Activated T-cell treated with anti-CD3 and anti-CD28 coated beads, Interleukin-2, amount 50 U/mL, for 24 hours (primary cell): Measurements from ENCODE around the gene LSM12.
A peak's percentile ranks its signal among the peaks of the same experiment; 100 is the strongest.

Source experiments
- DNase-seq: peaks from one replicate; pipeline ENCODE4 v3.0.0-alpha.2; 2020
- H3K27ac Mint-ChIP-seq: 2 replicates; pipeline ENCODE4 v1.8.0; 2020; ENCODE audit warnings: mild to moderate bottlenecking, mixed read lengths
- H3K27me3 Mint-ChIP-seq: 2 replicates; pipeline ENCODE4 v1.8.0; 2020; ENCODE audit warnings: mixed read lengths
- H3K36me3 Mint-ChIP-seq: 2 replicates; pipeline ENCODE4 v1.8.0; 2020; ENCODE audit warnings: low read depth, mixed read lengths
- H3K4me1 Mint-ChIP-seq: 2 replicates; pipeline ENCODE4 v1.8.0; 2020; ENCODE audit warnings: low read depth, mixed read lengths
- H3K4me3 Mint-ChIP-seq: 2 replicates; pipeline ENCODE4 v1.8.0; 2020; ENCODE audit warnings: mild to moderate bottlenecking, moderate library complexity, mixed read lengths
- H3K9me3 Mint-ChIP-seq: 2 replicates; pipeline ENCODE4 v1.8.0; 2020; ENCODE audit warnings: mixed read lengths

Gene LSM12

DNA sequence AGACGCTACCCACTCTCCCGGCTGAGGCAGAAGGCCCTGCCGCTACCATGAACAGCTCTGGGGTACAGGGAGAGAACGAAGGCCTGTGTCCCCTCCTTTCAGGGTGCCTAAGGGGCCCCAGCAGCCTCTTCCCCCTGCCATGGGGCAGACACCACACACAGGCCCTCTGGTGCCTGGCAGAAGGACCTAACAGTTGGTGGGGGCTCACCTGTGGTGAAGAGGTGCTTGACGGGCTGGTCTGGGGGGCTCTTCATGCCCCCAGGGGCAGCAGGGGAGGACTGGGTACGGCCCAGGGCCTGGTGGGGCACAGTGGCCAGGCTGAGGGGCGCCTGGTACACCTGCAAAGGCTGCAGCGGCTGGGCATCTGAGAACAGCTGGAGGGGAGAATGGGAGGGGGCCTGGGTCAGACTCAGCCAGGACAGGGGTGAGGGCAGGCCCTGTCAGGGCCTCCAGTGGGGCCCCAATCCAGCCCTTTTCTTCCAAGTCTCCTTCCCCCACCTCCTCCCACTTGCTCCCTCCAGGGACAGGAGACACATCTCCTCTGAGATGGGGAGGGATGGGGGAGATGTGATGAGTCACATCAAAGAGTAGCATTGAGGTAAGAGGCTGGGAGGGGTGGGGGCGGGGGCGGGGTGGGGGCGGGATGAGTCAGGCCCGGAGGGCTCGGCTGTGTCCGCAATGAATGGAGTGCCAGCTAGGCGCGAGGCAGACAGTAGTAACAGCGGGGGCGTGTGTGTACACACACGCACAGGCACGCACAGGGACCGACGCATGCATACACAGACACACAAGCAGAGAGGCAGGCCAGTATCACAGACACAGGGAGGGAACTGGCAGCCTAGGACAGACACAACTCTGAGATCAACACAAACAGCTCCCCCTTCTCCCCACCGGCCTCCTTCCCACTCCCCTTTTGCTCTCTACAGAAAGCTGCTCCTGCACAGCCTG lies 20.2 kb upstream of the LSM12 start:
- DNase-seq, result peak; percentile 70
- no peak overlapping the region for H3K4me3 Mint-ChIP-seq
- peaks cover 46% of the 10 kb centered on the region for H3K36me3 Mint-ChIP-seq
- H3K9me3 Mint-ChIP-seq, result no peaks in the 10 kb centered on the region
- peaks cover 20% of the 10 kb centered on the region for H3K4me1 Mint-ChIP-seq
- peak overlapping the region; percentile 80 for H3K27ac Mint-ChIP-seq
- H3K27me3 Mint-ChIP-seq, result no peaks in the 10 kb centered on the region

GRCh38 chr17:44085908-44086307 lies 19.4 kb upstream of the LSM12 start:
- Mint-ChIP-seq H3K36me3 (peaks cover 42% of the 10 kb centered on the region), H3K9me3 (no peaks in the 10 kb centered on the region), H3K27ac (peak overlapping the region; percentile 72), H3K27me3 (no peaks in the 10 kb centered on the region), H3K4me1 (peaks cover 20% of the 10 kb centered on the region), H3K4me3 (no peak overlapping the region)
- DNase-seq, result no peak

GRCh38 chr17:44084921-44085320 lies 18.4 kb upstream of the LSM12 start:
- Mint-ChIP-seq H3K4me3 (no peak overlapping the region), H3K36me3 (peaks cover 50% of the 10 kb centered on the region), H3K4me1 (peaks cover 20% of the 10 kb centered on the region), H3K27ac (peak overlapping the region; percentile 22), H3K9me3 (no peaks in the 10 kb centered on the region), H3K27me3 (no peaks in the 10 kb centered on the region)
- DNase-seq, result no peak

- peak overlapping the region; percentile 22 for H3K27ac Mint-ChIP-seq
These were observed 17.7 kb upstream of the LSM12 start for GRCh38 chr17:44084131-44084538.

DNA sequence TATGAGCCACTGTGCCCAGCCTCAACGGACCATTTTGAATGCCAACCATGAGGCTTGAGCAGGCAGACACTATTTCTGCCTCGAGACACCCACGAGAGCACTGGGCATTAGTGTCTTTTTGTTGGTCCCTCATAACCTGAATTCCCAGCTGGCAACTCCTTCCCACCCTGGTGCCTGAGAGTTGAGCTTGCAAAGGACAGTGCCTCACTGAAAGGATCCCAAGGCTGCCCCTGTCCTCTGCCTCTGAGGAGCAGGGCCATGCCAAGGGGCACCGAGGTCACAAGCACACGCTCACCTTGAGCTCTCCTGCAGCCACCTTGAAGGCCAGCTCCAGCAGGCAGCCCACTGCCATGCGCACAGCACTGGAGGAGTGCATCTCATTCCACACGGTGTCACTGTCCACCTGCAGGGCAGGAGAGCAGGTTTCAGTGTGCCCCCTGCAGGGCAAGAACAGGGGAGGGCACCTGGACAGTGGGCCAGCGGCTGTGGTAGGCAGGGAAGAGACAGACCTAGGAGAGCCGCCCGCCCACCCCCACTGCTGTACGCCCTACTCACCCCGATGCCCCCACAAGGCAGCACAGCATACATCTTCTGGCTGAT lies 16.9 kb upstream of the LSM12 start:
- Mint-ChIP-seq H3K27me3 (no peaks in the 10 kb centered on the region), H3K36me3 (peaks cover 53% of the 10 kb centered on the region), H3K4me3 (no peak overlapping the region), H3K9me3 (no peaks in the 10 kb centered on the region), H3K27ac (no peak overlapping the region), H3K4me1 (peaks cover 18% of the 10 kb centered on the region)
- DNase-seq, result no peak

More at GRCh38 chr17:44084131-44084538, 17.7 kb upstream of the LSM12 start:
- peak; percentile 62 for DNase-seq
- Mint-ChIP-seq H3K27me3 (no peaks in the 10 kb centered on the region), H3K4me1 (peaks cover 20% of the 10 kb centered on the region), H3K9me3 (no peaks in the 10 kb centered on the region), H3K36me3 (peaks cover 53% of the 10 kb centered on the region), H3K4me3 (no peak overlapping the region)

DNA sequence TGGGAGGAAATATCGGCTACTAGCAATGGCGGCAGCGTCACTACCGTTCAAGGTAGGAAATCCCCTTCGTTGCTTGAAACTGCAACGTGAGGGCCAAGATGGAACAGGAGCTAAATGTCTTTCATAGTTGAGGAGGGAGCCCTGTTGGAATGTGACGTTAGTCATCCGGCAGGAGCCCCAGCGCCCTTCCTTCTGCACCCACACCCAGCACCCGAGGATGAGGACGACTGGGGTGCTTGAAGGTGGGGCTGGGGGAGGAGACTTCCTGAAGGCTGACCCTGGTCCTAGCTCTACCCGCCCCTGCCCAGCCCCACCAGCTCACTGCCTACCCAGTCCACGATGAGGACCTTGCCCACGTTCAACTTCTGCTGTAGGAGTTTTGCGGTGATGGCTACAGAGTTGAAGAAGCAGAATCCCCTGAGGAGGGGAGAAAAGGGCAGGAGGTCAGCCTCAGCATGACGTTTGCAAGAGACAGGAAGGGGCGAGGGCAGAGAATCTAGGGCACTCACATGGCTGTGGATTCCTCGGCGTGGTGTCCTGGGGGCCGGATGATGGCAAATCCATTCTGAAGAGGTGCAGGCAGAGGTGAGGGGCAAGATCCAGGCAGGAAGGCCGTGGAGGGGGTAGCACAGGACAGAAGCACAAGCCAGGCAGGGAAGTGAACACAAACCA lies 15.9 kb upstream of the LSM12 start:
- no peak for DNase-seq
- Mint-ChIP-seq H3K9me3 (no peaks in the 10 kb centered on the region), H3K27me3 (no peaks in the 10 kb centered on the region), H3K4me1 (peaks cover 15% of the 10 kb centered on the region), H3K36me3 (peaks cover 54% of the 10 kb centered on the region), H3K27ac (peak overlapping the region; percentile 50), H3K4me3 (no peak overlapping the region)

DNA sequence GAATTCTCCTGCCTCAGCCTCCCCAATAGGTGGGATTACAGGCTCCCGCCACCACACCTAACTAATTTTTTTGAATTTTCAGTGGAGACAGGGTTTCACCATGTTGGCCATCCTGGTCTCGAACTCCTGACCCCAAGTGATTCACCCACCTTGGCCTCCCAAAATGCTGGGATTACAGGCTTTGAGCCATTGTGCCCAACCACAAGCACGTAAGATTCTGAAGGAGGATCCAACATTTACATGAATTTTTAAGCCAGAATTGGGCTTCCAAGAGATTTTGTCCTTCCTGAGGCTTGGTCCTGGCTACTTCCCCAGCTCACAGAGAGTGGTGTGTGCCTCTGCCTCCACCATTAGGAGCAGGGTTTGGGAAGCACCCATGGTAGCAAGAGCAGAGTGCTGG lies 15.2 kb upstream of the LSM12 start:
- H3K36me3 Mint-ChIP-seq, result peaks cover 57% of the 10 kb centered on the region
- no peak for DNase-seq
- H3K27me3 Mint-ChIP-seq, result no peaks in the 10 kb centered on the region
- H3K9me3 Mint-ChIP-seq, result no peaks in the 10 kb centered on the region
- H3K27ac Mint-ChIP-seq, result no peak overlapping the region
- peaks cover 9% of the 10 kb centered on the region for H3K4me1 Mint-ChIP-seq
- no peak overlapping the region for H3K4me3 Mint-ChIP-seq

DNA sequence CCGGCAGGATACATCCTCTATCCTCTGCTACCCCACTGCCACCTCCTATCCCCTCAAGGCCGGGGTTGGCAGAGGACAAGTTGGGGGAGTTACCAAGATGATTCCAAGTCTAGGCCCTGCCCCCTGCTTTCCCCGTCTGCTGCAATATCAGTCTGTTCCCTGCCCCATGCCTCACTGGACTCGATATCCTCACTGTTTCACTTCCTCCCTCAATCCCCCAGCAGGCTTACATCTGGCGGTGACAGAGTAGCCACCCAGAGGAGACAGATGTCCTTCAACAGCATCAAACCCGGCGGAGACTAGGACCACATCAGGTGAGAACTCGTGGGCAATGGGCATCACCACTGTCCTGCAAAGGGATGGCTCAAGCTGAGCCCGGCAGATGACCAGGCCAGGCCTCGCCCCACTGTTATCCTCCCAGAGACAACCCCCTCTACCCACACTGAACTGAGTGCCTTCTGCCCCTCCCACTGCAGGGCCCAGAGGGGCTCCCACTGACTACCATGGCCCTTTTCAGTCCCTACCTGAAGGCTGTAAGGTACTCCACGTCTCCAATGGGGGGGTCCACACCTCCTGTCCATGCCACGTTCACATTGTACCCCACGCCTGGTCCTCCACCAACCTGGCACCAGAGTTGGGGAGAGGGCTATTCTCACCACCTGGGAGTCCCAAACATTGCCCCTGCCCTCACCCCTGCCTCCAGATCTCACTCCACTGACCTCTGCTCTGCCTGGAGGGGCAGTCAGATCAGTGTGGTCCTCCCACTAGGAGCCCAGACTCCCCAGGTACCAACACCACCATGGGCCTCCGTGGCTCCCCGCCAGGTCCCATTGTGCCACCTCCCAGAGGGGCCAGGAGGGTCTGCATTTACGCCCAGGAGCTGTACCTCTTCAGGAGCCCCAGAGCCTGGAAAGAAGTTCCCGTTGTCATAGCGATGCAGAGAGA lies 13.7 kb upstream of the LSM12 start:
- Mint-ChIP-seq H3K27me3 (no peaks in the 10 kb centered on the region), H3K4me3 (no peak overlapping the region), H3K36me3 (peaks cover 69% of the 10 kb centered on the region), H3K4me1 (no peaks in the 10 kb centered on the region), H3K9me3 (no peaks in the 10 kb centered on the region), H3K27ac (peak overlapping the region; percentile 27)
- DNase-seq, result no peak

- Mint-ChIP-seq H3K4me3 (no peak overlapping the region), H3K36me3 (peaks cover 79% of the 10 kb centered on the region), H3K27me3 (no peaks in the 10 kb centered on the region), H3K9me3 (no peaks in the 10 kb centered on the region), H3K27ac (no peak overlapping the region), H3K4me1 (no peaks in the 10 kb centered on the region)
- no peak for DNase-seq
These were observed 11.9 kb upstream of the LSM12 start for GRCh38 chr17:44078412-44078811.

DNA sequence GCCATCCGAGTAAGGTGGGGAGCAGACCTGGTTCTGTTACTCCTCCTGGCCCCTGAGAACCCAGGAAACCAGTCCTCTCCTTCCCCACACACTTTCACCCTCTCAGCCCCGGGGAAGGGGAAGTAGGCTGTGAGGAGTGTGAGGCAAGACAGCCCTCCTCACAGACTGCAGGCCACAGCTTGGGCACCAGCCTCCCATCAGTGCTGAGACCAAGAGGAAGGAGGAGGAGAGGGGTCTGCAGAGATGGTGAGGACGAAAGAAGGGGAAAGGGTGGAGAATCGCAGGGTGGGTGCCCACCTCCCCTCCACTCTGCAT lies 11.1 kb upstream of the LSM12 start:
- no peak overlapping the region for H3K4me3 Mint-ChIP-seq
- H3K27ac Mint-ChIP-seq, result peak overlapping the region; percentile 55
- H3K36me3 Mint-ChIP-seq, result peaks cover 71% of the 10 kb centered on the region
- no peaks in the 10 kb centered on the region for H3K27me3 Mint-ChIP-seq
- DNase-seq, result no peak
- no peaks in the 10 kb centered on the region for H3K9me3 Mint-ChIP-seq
- no peaks in the 10 kb centered on the region for H3K4me1 Mint-ChIP-seq

- DNase-seq, result no peak
- H3K27me3 Mint-ChIP-seq, result no peaks in the 10 kb centered on the region
- H3K36me3 Mint-ChIP-seq, result peaks cover 67% of the 10 kb centered on the region
- H3K9me3 Mint-ChIP-seq, result no peaks in the 10 kb centered on the region
- H3K4me3 Mint-ChIP-seq, result no peak overlapping the region
- H3K4me1 Mint-ChIP-seq, result peaks cover 2% of the 10 kb centered on the region
- peak overlapping the region; percentile 55 for H3K27ac Mint-ChIP-seq
These were observed 10.5 kb upstream of the LSM12 start for GRCh38 chr17:44076716-44077594.

- no peak overlapping the region for H3K4me3 Mint-ChIP-seq
- no peak for DNase-seq
These were observed 9.3 kb upstream of the LSM12 start for GRCh38 chr17:44075598-44076293.

DNA sequence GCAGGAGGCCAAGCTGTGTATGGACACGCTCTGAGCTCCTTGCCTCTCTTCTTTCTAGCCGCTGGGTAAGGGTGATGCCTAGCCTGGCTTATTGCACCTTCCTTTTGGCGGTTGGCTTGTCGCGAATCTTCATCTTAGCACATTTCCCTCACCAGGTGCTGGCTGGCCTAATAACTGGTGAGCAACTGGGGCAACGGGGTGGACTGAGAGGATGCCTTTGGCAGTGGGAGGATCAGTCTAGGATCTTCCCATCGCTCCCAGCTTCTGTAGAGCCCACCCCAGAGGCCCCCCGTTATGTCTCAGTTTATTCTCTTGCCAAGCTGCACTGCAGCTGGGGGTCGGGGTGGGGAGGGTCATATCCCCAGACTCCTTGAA lies 8.4 kb upstream of the LSM12 start:
- Mint-ChIP-seq H3K27ac (no peak overlapping the region), H3K36me3 (peaks cover 59% of the 10 kb centered on the region), H3K4me3 (no peak overlapping the region), H3K27me3 (no peaks in the 10 kb centered on the region), H3K9me3 (no peaks in the 10 kb centered on the region), H3K4me1 (peaks cover 19% of the 10 kb centered on the region)
- DNase-seq, result no peak

More at GRCh38 chr17:44075598-44076293, 9.3 kb upstream of the LSM12 start:
- Mint-ChIP-seq H3K27ac (no peak overlapping the region), H3K4me1 (peaks cover 12% of the 10 kb centered on the region), H3K36me3 (peaks cover 67% of the 10 kb centered on the region), H3K27me3 (no peaks in the 10 kb centered on the region), H3K9me3 (no peaks in the 10 kb centered on the region)
